Activated naive CD4-positive, alpha-beta T cell treated with anti-CD3 and anti-CD28 coated beads, Interleukin-2, amount 10 ng/mL, durations not matched to agents 7 days and 5 days (primary cell): Measurements from ENCODE around the gene ADAMTS18.

Experiments
- CTCF ChIA-PET: fragments of 350-600 bp; sonication (Branson Sonifier 250); formaldehyde crosslinking; loops from one replicate; lab custom pipeline; 2021; ENCODE audit warnings: antibody characterized with exemption; lab: Charles Lee
- DNase-seq: peaks from one replicate; pipeline ENCODE4 v3.0.0-alpha.2; 2020
- H3K27ac Mint-ChIP-seq: one replicate; pipeline ENCODE4 v1.8.0; 2021; ENCODE audit warnings: mild to moderate bottlenecking, moderate library complexity, mixed read lengths
- H3K27me3 Mint-ChIP-seq: one replicate; pipeline ENCODE4 v1.8.0; 2021; ENCODE audit warnings: mild to moderate bottlenecking, mixed read lengths
- H3K36me3 Mint-ChIP-seq: one replicate; pipeline ENCODE4 v1.8.0; 2021; ENCODE audit warnings: mixed read lengths
- H3K4me1 Mint-ChIP-seq: one replicate; pipeline ENCODE4 v1.8.0; 2021; ENCODE audit warnings: mixed read lengths
- H3K4me3 Mint-ChIP-seq: one replicate; pipeline ENCODE4 v1.8.0; 2021; ENCODE audit warnings: mild to moderate bottlenecking, moderate library complexity, mixed read lengths
- H3K9me3 Mint-ChIP-seq: one replicate; pipeline ENCODE4 v1.8.0; 2021; ENCODE audit warnings: mixed read lengths

ADAMTS18 gene

DNA sequence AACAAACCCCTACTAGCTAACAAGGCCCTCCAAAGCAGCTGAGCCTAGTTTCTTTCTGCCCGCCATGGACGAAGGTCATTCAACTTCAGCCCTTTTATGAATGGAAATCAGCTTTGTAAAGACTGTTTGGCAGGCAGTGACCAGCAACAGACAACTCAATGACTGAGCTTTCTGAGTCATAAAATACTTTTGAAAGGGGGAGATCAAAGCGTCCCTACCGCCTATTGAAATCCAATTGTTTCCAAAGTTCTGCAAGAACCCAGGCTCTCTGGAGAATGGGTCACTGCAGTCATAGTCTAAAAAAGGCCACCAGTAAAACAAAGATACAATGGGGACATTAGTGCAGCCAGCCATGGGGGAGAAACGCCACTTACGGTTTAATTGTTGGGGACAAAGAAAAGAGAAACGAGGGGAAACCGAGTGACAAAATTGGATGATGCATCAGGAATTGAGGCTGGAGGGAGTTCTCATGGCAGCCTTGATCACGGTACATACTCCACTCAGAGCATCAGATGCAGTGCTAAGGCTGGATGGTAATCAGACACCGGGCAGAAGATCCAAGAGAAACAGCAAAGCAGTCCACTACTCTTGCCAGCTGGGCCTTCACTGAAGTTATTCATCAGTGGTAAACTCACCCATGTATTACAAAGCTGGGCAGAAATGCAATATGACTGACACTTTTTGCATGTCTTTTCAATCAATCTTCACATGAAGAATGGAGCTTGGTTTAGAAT, 9.8 kb downstream of the ADAMTS18 start:
- H3K27me3 Mint-ChIP-seq = peaks cover 5% of the 10 kb centered on the region
- no peaks in the 10 kb centered on the region for H3K9me3 Mint-ChIP-seq
- H3K36me3 Mint-ChIP-seq = no peaks in the 10 kb centered on the region
- no peaks in the 10 kb centered on the region for H3K4me1 Mint-ChIP-seq
- no peak overlapping the region for H3K27ac Mint-ChIP-seq
- no peak overlapping the region for H3K4me3 Mint-ChIP-seq
- DNase-seq = no peak
- CTCF ChIA-PET = no interaction called here

DNA sequence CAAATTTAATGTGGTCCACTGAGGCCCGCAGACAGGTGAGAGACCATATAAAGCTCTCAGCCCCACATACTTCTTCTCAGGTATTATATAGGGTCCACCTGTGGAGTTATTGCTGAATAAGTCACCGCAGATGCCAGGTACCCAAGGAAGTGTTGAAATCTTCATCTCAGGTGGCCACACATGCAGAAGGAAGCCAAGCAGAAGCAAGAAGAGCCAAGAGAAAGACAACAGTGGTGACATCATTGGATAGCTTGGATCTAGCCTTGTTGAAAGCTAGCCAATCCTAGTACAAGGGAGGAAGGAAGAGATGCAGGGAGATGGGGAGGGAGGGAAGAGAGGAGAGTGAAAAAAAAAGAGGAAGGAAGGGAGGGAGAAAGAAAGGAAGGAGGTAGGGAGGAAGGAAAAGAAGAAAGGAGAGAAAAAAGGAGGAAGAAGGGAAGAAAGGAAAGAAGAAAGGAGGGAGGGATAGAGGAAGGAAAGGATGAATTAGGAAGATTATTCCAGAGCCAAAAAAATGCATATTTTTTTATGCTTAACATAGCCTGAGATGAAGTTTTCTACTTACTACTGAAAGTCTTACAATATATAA, 12.5 kb downstream of the ADAMTS18 start:
- H3K36me3 Mint-ChIP-seq = no peaks in the 10 kb centered on the region
- no peak for DNase-seq
- H3K4me1 Mint-ChIP-seq = no peaks in the 10 kb centered on the region
- H3K27me3 Mint-ChIP-seq = peaks cover 5% of the 10 kb centered on the region
- no peaks in the 10 kb centered on the region for H3K9me3 Mint-ChIP-seq
- CTCF ChIA-PET = no interaction called here
- H3K4me3 Mint-ChIP-seq = no peak overlapping the region
- no peak overlapping the region for H3K27ac Mint-ChIP-seq

DNA sequence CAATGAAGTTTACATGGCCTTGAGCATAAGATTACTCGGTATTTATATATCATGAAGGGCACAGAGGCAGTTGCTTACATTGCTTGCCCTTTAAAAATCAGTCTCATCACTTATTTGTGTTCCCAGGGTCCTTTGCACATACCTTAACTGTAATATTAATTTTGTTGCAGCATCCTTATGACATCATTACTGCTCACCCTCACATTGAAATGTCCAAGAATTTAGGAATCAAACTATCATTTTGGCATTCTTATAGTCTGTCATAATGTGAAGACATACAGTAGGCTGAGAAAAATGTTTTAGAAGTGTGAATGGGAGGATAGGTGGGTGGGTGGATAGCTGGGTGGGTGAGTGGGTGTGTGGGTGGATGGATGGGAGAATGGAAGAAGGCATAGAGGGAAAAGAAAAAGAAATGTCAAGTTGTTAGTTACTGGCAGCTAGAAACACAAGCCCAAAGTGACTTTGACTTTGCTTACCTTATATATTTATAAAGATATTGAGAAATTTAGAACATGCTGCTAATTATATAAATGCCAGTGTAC, 17.8 kb downstream of the ADAMTS18 start:
- Mint-ChIP-seq H3K9me3 (no peaks in the 10 kb centered on the region), H3K27me3 (no peaks in the 10 kb centered on the region), H3K27ac (no peak overlapping the region), H3K4me3 (no peak overlapping the region), H3K36me3 (no peaks in the 10 kb centered on the region), H3K4me1 (no peaks in the 10 kb centered on the region)
- CTCF ChIA-PET = no interaction called here
- no peak for DNase-seq

DNA sequence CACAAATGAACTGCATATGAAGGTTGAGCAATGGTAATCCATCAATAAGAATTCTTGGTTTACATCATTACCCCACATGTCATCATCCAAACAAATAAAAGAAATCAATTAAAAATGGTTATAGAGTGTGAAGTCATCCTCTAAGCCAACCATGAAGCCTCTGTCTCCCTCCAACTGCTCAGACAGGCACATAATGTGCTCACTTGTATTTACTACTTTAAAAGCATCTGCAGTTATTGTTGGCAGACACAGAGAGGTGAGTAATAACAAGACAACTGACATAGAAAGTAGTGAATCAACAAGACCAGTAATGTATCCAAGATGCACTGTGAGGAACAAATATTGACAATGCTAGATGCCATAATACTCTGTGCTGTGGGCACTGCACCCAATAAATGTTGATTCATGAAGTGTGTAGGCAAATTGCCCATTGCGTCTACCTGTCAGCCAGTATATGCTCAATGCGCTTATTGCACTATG, 20.0 kb downstream of the ADAMTS18 start:
- CTCF ChIA-PET = no interaction called here
- no peaks in the 10 kb centered on the region for H3K27me3 Mint-ChIP-seq
- H3K9me3 Mint-ChIP-seq = peaks cover 1% of the 10 kb centered on the region
- no peaks in the 10 kb centered on the region for H3K36me3 Mint-ChIP-seq
- DNase-seq = no peak
- no peaks in the 10 kb centered on the region for H3K4me1 Mint-ChIP-seq
- H3K27ac Mint-ChIP-seq = no peak overlapping the region
- H3K4me3 Mint-ChIP-seq = no peak overlapping the region

DNA sequence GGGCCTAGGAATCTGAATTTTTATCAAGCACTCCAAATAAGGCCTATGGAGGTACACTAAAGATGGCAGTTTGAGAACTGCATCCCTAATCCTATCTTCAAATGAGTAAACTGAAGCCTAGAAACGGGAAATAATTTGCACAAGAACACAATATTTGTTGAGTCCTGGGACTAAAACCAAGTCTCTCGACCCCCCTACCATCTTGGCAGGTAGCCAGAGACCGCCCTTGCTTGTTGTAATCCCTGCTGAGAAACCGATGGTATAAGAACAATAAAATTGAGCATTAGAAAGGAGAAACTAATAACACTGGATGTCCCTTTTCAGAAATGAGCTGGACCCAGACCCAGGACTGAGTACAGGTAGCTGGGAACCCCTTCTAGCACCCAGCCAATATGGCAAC, 24.4 kb downstream of the ADAMTS18 start:
- no peak for DNase-seq
- CTCF ChIA-PET = no interaction called here
- no peaks in the 10 kb centered on the region for H3K36me3 Mint-ChIP-seq
- no peaks in the 10 kb centered on the region for H3K4me1 Mint-ChIP-seq
- no peak overlapping the region for H3K4me3 Mint-ChIP-seq
- H3K27me3 Mint-ChIP-seq = no peaks in the 10 kb centered on the region
- peaks cover 1% of the 10 kb centered on the region for H3K9me3 Mint-ChIP-seq
- no peak overlapping the region for H3K27ac Mint-ChIP-seq

DNA sequence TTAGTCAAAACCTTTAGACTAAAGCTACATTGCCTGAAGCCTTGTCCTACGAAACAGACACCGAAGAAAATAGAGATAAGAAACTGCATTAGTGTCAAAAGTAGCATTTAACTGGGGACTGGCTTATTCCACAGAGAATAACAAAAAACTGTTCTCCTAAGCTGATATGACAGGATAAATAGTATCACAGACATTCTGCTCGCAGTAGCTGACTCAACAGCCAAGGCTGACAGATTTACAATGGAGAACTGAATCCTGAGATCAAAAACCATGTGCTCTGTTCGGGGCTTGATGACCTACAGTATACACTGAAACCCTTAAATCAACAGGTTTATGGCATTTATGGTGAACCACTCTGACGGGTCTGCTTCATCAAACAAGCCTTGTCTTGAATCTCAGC, 25.5 kb downstream of the ADAMTS18 start:
- CTCF ChIA-PET = no interaction called here
- Mint-ChIP-seq H3K4me3 (no peak overlapping the region), H3K27me3 (no peaks in the 10 kb centered on the region), H3K9me3 (peaks cover 1% of the 10 kb centered on the region), H3K4me1 (no peaks in the 10 kb centered on the region), H3K36me3 (no peaks in the 10 kb centered on the region), H3K27ac (no peak overlapping the region)
- DNase-seq = no peak

DNA sequence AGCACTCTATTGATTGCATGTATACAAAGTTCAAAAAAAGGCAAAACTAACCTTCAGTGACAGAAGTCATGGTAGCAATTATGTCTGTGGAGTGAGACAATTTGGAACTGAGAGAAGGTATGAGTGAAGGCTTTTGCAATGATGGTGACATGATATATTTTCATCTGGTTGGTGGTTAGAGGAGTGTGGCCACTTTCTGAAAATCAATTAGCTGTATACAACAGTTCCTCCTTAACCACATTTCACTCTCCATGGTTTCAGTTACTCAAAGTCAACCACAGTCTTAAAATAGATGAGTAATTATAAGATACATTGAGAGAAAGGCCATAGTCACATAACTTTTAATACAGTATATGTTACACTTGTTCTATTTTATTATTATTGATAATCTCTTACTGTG, 26.2 kb downstream of the ADAMTS18 start:
- Mint-ChIP-seq H3K9me3 (peaks cover 1% of the 10 kb centered on the region), H3K4me1 (no peaks in the 10 kb centered on the region), H3K27me3 (no peaks in the 10 kb centered on the region), H3K27ac (no peak overlapping the region), H3K36me3 (no peaks in the 10 kb centered on the region), H3K4me3 (no peak overlapping the region)
- DNase-seq = no peak
- CTCF ChIA-PET = no interaction called here

DNA sequence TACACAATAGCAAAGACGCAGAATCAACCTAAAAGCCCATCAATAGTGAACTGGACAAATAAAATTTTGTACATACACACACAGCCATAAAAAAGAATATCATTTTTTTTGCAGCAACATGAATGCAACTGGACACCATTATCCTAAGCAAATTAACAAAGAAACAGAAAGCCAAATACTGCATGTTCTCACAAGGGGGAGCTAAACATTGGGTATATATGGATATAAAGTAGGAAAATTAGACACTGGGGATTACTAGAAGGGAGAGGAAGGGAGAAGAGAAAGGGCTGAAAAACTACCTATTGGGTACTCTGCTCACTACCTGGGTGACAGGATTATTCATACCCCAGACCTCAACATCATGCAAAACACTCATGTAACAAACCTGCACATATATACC, 28.2 kb downstream of the ADAMTS18 start:
- no peaks in the 10 kb centered on the region for H3K27me3 Mint-ChIP-seq
- no peak overlapping the region for H3K27ac Mint-ChIP-seq
- H3K9me3 Mint-ChIP-seq = peaks cover 1% of the 10 kb centered on the region
- no peaks in the 10 kb centered on the region for H3K36me3 Mint-ChIP-seq
- H3K4me1 Mint-ChIP-seq = no peaks in the 10 kb centered on the region
- CTCF ChIA-PET = no interaction called here
- no peak for DNase-seq
- no peak overlapping the region for H3K4me3 Mint-ChIP-seq

DNA sequence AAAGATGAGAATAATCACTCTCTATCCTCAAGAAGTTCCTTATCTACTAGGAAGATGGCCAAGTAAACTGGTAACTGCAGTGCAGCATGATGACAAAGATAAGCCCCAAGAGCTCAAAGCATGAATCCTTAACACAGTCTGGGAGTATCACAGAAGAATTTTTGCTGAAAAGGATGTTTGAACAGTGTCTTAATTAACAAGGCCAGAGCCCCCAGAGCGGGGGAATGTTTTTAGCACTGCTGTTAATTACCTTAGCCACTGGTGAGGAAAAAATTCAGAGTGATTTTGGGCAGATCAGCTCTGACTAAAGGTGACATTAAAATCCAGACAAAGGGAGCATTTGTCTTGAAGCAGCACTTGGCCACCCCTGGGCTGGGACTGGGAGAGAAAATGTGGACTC, 30.1 kb downstream of the ADAMTS18 start:
- no peaks in the 10 kb centered on the region for H3K4me1 Mint-ChIP-seq
- no peak for DNase-seq
- CTCF ChIA-PET = no interaction called here
- H3K4me3 Mint-ChIP-seq = no peak overlapping the region
- no peaks in the 10 kb centered on the region for H3K27me3 Mint-ChIP-seq
- H3K27ac Mint-ChIP-seq = no peak overlapping the region
- H3K9me3 Mint-ChIP-seq = no peaks in the 10 kb centered on the region
- H3K36me3 Mint-ChIP-seq = no peaks in the 10 kb centered on the region

DNA sequence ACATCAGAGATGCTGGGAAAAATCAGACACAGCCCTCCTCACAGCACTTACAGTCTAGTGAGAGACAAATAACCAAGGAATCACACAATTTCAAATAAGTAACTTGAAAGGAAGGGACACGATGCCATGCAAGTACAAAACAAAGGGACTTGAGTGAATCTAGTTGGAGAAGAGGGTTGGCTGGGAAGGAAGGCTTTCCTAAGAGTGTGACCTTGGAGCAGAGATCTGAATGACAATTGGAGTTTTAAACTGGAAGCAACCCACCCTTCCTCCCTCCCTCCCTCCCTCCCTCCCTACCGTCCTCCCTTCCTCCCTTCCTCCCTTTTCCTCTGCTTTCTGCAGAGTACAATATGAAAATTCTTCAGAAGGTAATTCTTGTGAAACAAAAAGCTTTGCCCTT, 31.1 kb downstream of the ADAMTS18 start:
- no peaks in the 10 kb centered on the region for H3K27me3 Mint-ChIP-seq
- no peak overlapping the region for H3K4me3 Mint-ChIP-seq
- H3K9me3 Mint-ChIP-seq = no peaks in the 10 kb centered on the region
- no peaks in the 10 kb centered on the region for H3K36me3 Mint-ChIP-seq
- CTCF ChIA-PET = no interaction called here
- no peak overlapping the region for H3K27ac Mint-ChIP-seq
- no peak for DNase-seq
- H3K4me1 Mint-ChIP-seq = no peaks in the 10 kb centered on the region

DNA sequence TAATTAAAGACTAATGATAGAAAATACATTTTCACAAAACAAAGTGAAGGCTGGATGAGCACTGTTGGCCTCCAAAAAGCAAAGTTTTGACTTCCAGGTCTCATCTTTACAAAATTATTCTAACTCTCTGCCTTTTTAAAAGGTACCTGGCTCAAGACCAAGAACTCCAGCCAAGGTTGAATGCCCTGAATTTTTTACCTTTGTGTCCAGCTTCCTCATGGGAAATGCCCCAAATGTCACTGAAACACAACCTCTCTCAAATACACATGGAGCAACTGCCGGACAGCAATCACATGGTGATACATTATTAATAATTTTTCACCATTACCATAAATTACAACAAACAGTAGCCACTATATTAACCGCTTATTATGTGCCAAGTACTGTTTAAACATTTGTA, 32.2 kb downstream of the ADAMTS18 start:
- no peak for DNase-seq
- Mint-ChIP-seq H3K4me3 (no peak overlapping the region), H3K36me3 (no peaks in the 10 kb centered on the region), H3K27me3 (no peaks in the 10 kb centered on the region), H3K4me1 (no peaks in the 10 kb centered on the region), H3K9me3 (no peaks in the 10 kb centered on the region), H3K27ac (no peak overlapping the region)
- CTCF ChIA-PET = no interaction called here

DNA sequence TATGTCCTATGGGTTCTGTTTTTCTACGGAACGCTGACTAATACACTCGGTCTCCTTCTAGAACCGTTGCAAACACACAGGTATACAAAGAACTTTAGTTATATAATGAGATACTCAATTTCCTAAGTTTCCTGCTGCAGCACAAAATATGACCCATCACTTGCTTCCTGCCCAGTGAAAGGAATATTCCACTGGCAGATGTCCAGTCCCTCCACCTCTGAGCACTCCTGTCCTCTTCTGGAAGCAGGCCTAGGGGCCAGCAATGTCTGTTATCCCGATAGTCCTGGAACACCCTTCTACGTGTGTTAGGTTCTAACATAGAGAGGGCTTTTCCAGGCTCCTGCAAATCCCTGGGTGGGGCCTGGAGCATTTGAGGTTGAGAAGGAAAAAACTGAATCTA, 32.7 kb downstream of the ADAMTS18 start:
- Mint-ChIP-seq H3K9me3 (no peaks in the 10 kb centered on the region), H3K4me1 (no peaks in the 10 kb centered on the region), H3K27me3 (no peaks in the 10 kb centered on the region), H3K27ac (no peak overlapping the region), H3K36me3 (no peaks in the 10 kb centered on the region), H3K4me3 (no peak overlapping the region)
- CTCF ChIA-PET = no interaction called here
- no peak for DNase-seq

DNA sequence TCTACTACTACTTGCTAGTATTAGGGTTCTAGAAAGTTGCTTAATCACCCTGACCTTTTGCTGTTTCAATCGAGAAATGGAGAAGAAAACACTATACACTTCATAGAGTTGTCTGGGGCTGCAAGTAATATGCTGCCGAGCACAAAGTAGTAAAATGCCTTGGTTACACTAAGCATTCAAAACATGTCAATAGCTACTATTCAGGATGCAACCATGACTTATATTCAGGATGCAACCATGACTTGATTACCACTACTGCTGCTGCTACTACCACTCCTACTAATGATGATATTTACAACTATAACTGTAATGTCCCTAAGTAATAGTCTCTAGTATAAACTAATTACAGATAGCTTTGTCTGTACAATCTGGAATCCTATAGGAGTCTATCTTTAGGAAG, 35.3 kb downstream of the ADAMTS18 start:
- Mint-ChIP-seq H3K27ac (no peak overlapping the region), H3K36me3 (no peaks in the 10 kb centered on the region), H3K27me3 (no peaks in the 10 kb centered on the region), H3K4me3 (no peak overlapping the region), H3K4me1 (no peaks in the 10 kb centered on the region), H3K9me3 (no peaks in the 10 kb centered on the region)
- CTCF ChIA-PET = no interaction called here
- DNase-seq = no peak

DNA sequence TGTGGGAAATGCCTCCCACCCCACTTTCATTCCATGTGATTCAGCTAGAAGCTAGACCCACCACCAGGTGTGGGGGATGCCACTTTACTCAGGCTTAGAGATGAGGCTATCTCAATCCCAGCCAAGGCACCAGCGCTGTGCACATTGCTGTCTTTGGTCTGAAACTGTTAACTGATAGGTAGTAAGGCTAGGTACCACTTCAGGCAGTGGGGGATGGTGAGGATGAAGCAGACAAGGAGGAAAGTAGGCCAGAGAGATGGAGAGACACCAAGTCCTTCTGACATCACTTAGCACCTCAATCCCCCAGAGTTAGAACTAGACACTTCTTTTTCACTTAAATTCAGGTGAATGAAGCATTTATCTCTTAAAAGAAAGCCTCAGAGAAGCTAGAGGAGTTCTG, 35.8 kb downstream of the ADAMTS18 start:
- no peaks in the 10 kb centered on the region for H3K36me3 Mint-ChIP-seq
- H3K4me3 Mint-ChIP-seq = no peak overlapping the region
- CTCF ChIA-PET = no interaction called here
- no peak overlapping the region for H3K27ac Mint-ChIP-seq
- no peaks in the 10 kb centered on the region for H3K9me3 Mint-ChIP-seq
- H3K4me1 Mint-ChIP-seq = no peaks in the 10 kb centered on the region
- no peaks in the 10 kb centered on the region for H3K27me3 Mint-ChIP-seq
- no peak for DNase-seq

DNA sequence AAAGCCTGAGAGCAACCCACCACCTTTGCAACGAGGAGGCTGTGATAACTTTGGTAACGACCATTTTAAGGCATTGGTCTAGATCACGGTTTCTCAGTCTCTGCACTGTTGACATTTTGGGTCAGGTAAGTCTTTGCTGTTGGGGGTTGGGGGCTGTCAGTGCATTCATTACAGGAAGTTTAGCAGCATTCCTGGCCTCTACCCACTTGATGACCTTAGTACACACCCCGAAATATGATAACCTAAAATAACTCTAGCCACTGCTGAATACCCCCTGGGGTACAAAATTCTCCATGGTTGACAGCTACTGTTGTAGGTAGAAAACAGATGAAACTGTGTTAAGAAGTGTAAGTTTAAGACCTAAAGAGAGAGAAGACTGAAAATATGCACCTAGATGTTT, 36.3 kb downstream of the ADAMTS18 start:
- H3K9me3 Mint-ChIP-seq = no peaks in the 10 kb centered on the region
- no peaks in the 10 kb centered on the region for H3K27me3 Mint-ChIP-seq
- DNase-seq = no peak
- no peaks in the 10 kb centered on the region for H3K36me3 Mint-ChIP-seq
- H3K27ac Mint-ChIP-seq = no peak overlapping the region
- no peak overlapping the region for H3K4me3 Mint-ChIP-seq
- CTCF ChIA-PET = no interaction called here
- no peaks in the 10 kb centered on the region for H3K4me1 Mint-ChIP-seq
